Colonic mucosa (tissue), 4 donors: Measurements from ENCODE around the gene RPTOR. TPM values are rescaled to one million over a fixed set of nuclear protein-coding genes. Genes with fewer than 3 reads are reported as not detected.

Experiments used
- DNase-seq: peaks from one replicate; pipeline ENCODE4 v3.0.0-alpha.2; 2020
- H3K27ac ChIP-seq: fragments of 200-600 bp; one replicate; pipeline ENCODE4 v1.8.0; 2021
- H3K27me3 ChIP-seq: fragments of 200-600 bp; one replicate; pipeline ENCODE4 v1.8.0; 2021
- H3K36me3 ChIP-seq: fragments of 200-600 bp; one replicate; pipeline ENCODE4 v1.8.0; 2021
- H3K4me1 ChIP-seq: fragments of 200-600 bp; one replicate; pipeline ENCODE4 v1.8.0; 2021; ENCODE audit warnings: mild to moderate bottlenecking
- H3K4me3 ChIP-seq: fragments of 200-600 bp; one replicate; pipeline ENCODE4 v1.8.0; 2021
- H3K9ac ChIP-seq, 2 donors: one replicate each; pipeline ENCODE4 v1.7.0; 2013; ENCODE audit warnings: control low read depth in 2 of 2, low read depth in 2 of 2, low read length in 2 of 2
- H3K9me3 ChIP-seq: fragments of 200-600 bp; one replicate; pipeline ENCODE4 v1.8.0; 2021
- intact Hi-C: fragments of 100-400 bp; cut with DNase I; formaldehyde crosslinking; loops from one replicate; pipeline ENCODE4 v1.14.1; 2022
- total RNA-seq, 2 donors: library from RNA; stranded (reverse); fragmentation: NEBNext Ultra II Directional in 1 of 2; extraction: Animal tissue kit (Norgen Biotek cat#: 25700) in 1 of 2; gene quantifications; one replicate each; pipeline ENCODE4 v1.2.1, GENCODE V29; 2021
- TF ChIP-seq, protein P1 (sequence below): fragments of 200-600 bp; IDR thresholded peaks from one replicate; pipeline ENCODE4 v1.8.0; 2022; ENCODE audit warnings: antibody characterized with exemption, mild to moderate bottlenecking
- donor health status: healthy.
- donor health status: DM: no; HTN: no; CAD: no.
- donor health status: DM: no; HTN: no; CAD: no.

The RPTOR gene
- total RNA-seq, 2 donors from 2014 or later, result 21.2 to 39.6 TPM

DNA sequence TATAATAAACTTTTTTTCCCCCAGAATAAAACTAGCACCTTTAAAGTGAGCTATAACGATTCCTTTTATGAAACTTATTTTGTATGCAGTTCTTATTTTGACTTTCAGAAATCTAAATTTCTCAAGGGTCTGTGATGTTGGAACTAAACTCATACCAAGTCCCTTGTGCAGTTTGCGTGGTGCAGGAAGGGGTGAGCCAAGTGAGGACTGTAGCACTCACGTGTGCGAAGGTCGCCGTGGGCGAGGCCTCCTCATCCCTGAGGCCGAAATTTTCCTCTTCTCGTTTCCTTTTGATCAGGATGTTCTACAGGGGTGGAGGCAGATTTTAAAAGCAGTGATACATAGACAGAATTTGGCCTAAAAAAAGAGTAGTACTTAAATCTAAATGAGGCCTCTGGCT lies 73.7 kb downstream of the RPTOR start:
- intact Hi-C loops, result no loop called here
- no peaks in the 10 kb centered on the region for H3K27me3 ChIP-seq
- H3K27ac ChIP-seq, result no peak overlapping the region
- no peaks in the 10 kb centered on the region for H3K9me3 ChIP-seq
- H3K36me3 ChIP-seq, result no peaks in the 10 kb centered on the region
- H3K4me3 ChIP-seq, result no peak overlapping the region
- no peak for DNase-seq
- no peak overlapping the region for H3K9ac ChIP-seq
- TF ChIP-seq, protein P1, sequence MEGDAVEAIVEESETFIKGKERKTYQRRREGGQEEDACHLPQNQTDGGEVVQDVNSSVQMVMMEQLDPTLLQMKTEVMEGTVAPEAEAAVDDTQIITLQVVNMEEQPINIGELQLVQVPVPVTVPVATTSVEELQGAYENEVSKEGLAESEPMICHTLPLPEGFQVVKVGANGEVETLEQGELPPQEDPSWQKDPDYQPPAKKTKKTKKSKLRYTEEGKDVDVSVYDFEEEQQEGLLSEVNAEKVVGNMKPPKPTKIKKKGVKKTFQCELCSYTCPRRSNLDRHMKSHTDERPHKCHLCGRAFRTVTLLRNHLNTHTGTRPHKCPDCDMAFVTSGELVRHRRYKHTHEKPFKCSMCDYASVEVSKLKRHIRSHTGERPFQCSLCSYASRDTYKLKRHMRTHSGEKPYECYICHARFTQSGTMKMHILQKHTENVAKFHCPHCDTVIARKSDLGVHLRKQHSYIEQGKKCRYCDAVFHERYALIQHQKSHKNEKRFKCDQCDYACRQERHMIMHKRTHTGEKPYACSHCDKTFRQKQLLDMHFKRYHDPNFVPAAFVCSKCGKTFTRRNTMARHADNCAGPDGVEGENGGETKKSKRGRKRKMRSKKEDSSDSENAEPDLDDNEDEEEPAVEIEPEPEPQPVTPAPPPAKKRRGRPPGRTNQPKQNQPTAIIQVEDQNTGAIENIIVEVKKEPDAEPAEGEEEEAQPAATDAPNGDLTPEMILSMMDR, result no peak
- no peaks in the 10 kb centered on the region for H3K4me1 ChIP-seq

- intact Hi-C loops, result no loop called here
- H3K36me3 ChIP-seq, result no peaks in the 10 kb centered on the region
- DNase-seq, result no peak
- H3K27me3 ChIP-seq, result no peaks in the 10 kb centered on the region
- no peak overlapping the region for H3K4me3 ChIP-seq
- no peak overlapping the region for H3K9ac ChIP-seq
- H3K9me3 ChIP-seq, result no peaks in the 10 kb centered on the region
- no peak overlapping the region for H3K27ac ChIP-seq
- H3K4me1 ChIP-seq, result no peaks in the 10 kb centered on the region
- TF ChIP-seq, protein P1, result no peak
Observed at GRCh38 chr17:80619535-80620235, 75.0 kb downstream of the RPTOR start.

- TF ChIP-seq, protein P1, result no peak
- no peaks in the 10 kb centered on the region for H3K4me1 ChIP-seq
- H3K27me3 ChIP-seq, result no peaks in the 10 kb centered on the region
- no peak overlapping the region for H3K4me3 ChIP-seq
- H3K9ac ChIP-seq, result no peak overlapping the region
- H3K9me3 ChIP-seq, result no peaks in the 10 kb centered on the region
- H3K27ac ChIP-seq, result no peak overlapping the region
- no peaks in the 10 kb centered on the region for H3K36me3 ChIP-seq
- intact Hi-C loops, result no loop called here
- DNase-seq, result no peak
Observed at GRCh38 chr17:80621335-80621996, 76.8 kb downstream of the RPTOR start.

- Histone ChIP-seq H3K9me3 (no peaks in the 10 kb centered on the region), H3K36me3 (no peaks in the 10 kb centered on the region), H3K27me3 (no peaks in the 10 kb centered on the region), H3K9ac (no peak overlapping the region), H3K4me1 (no peaks in the 10 kb centered on the region), H3K4me3 (no peak overlapping the region), H3K27ac (no peak overlapping the region)
- intact Hi-C loops, result no loop called here
- DNase-seq, result no peak
- TF ChIP-seq, protein P1, result no peak
Observed at GRCh38 chr17:80621997-80622357, 77.3 kb downstream of the RPTOR start.

DNA sequence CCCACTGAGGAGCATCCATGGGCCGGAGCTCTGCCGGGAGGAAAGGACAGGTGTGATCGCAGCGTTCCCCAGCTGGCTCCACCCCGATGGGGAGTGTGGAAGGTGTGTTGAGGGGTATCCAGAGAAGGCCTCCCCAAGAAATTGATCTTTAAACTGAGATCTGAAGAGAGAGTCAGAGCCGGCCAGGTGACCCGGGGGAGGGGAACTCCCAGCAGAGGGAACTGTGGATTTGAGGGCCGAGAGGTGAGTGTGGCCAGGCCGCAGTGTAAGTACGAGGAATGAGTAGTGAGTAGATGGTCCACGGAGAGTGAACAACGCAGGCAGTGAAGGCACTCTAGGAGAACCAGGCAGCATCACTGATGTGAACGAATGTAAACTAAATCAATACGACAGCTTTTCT lies 80.2 kb downstream of the RPTOR start:
- H3K27ac ChIP-seq, result no peak overlapping the region
- intact Hi-C loops, result no loop called here
- TF ChIP-seq, protein P1, result no peak
- H3K9me3 ChIP-seq, result no peaks in the 10 kb centered on the region
- DNase-seq, result no peak
- H3K4me1 ChIP-seq, result no peaks in the 10 kb centered on the region
- no peak overlapping the region for H3K4me3 ChIP-seq
- H3K36me3 ChIP-seq, result no peaks in the 10 kb centered on the region
- H3K27me3 ChIP-seq, result no peaks in the 10 kb centered on the region
- H3K9ac ChIP-seq, result no peak overlapping the region
